GM18868 (cell line): ENCODE measurements around the gene OR7C1.
A peak's percentile ranks its signal among the peaks of the same experiment; 100 is the strongest.
"Not testable (repeated sequence)": the region's sequence is repeated elsewhere in the genome, so short reads cannot be mapped to it uniquely, and the experiment has no call there.

ENCODE experiments used
- ATAC-seq: cut with Tn5 transposase; IDR thresholded peaks from one replicate; pipeline ENCODE4 v1.9.1; 2021; ENCODE audit warnings: mild to moderate bottlenecking, moderate library complexity; ENCODE audit not compliant: unreplicated experiment

Gene OR7C1

DNA sequence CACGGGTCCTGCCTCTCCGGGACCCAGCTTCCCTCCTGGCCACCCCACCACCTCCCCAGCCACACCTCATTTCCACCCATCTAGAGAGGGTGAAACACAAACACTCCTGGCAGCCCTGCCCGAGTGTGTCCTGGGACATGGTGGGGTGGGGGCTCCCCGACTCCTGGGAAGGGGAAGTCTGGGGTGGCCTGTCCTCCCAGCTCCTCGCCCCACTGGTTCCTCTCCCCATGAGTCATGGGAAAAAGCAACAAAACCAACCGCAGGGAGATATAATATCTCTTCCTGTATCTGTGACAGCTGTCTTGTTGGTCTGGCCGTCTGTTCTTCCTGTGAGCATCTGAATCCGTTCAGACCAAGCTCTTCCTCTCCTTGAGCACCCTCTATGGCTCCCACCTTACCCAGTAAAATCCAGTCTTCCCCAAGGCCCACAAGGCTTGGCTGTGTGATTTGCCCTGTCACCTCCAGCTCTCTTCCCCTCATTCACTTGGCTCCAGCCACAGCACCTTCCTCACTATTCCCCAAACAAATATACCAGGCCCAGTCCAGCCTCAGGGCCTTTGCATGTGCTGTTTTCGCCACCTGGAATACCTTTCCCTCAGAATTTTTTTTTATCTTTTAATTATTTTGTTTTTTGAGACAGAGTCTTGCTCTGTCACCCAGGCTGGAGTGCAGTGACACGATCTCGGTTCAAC, 49.7 kb downstream of the OR7C1 start:
- peak; percentile 12 for ATAC-seq

DNA sequence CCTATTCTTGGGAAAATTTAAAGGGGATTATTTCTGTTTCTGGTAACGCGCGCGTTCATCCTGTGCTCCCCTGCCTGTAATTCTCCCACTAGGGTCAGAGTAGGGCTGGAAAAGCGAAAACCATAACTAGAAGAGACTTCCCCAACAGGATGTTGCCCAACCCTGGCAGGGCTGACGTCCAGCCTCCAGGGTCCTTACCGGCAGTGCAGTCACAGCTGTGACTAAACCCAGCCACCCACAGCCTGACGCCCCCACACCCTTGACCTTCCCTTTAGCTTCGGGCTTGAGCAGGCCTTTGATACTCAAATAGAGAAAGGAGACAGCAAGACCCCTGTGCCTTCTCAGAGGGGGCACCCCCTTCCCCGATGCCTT, 50.3 kb downstream of the OR7C1 start:
- peak; percentile 52 for ATAC-seq

DNA sequence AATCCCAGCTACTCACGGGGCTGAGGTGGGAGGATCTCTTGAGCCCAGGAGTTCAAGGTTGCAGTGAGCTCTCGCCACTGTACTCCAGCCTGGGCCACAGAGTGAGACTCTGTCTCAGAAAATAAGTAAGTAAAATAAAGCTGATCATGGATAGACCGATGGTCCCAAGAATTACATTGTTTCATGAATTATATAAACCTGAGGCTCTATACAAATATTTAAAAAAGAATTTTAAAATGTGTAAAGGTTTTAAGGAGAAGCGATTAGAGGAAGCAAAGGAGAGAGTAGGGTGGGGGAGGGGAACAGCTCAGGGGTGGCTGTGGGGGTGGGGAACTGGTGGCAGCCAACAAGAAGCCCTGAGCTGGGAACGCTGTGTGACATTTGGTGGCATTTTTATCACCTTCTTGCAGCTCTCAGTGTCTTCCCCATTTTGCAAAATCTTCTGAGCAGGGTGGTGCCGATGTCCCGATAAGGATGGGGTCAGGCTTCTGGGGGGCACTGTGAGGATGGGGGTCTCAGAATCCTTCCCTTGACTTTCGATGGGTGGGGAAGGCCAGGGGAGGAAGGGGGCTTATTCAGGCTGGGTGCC, 51.5 kb downstream of the OR7C1 start:
- not testable (repeated sequence) for ATAC-seq

DNA sequence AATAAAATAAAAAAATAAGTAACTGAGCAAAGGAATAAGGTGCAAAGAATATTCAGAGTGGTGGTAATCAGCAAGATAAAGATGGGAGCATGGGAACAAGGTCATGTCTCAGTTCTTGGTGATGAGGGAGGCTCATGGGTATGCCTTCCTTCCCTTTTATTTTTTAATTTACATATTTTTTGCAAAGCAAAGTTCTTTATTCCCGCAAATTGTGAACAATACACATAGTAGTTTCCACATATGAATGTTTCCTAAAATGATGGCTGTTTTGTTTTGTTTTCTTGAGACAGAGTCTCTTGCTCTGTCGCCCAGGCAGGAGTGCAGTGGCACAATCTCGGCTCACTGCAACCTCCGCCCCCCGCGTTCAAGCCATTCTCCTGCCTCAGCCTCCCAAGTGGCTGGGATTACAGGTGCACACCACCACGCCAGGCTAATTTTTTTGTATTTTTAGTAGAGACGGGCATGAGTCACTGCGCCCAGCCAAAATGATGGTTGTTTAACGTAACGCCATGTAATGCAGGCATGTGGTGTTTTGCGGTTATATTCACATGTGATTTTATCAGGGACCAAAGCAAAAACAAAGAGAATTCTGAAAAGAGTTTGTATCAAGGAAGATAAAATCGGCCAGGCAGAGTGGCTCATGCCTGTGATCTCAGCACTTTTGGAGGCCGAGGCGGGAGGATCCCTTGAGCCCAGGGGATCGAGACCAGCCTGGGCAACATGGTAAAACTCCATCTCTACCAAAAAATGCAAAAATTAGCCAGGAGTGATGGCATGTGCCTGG, 52.2 kb downstream of the OR7C1 start:
- no peak for ATAC-seq

DNA sequence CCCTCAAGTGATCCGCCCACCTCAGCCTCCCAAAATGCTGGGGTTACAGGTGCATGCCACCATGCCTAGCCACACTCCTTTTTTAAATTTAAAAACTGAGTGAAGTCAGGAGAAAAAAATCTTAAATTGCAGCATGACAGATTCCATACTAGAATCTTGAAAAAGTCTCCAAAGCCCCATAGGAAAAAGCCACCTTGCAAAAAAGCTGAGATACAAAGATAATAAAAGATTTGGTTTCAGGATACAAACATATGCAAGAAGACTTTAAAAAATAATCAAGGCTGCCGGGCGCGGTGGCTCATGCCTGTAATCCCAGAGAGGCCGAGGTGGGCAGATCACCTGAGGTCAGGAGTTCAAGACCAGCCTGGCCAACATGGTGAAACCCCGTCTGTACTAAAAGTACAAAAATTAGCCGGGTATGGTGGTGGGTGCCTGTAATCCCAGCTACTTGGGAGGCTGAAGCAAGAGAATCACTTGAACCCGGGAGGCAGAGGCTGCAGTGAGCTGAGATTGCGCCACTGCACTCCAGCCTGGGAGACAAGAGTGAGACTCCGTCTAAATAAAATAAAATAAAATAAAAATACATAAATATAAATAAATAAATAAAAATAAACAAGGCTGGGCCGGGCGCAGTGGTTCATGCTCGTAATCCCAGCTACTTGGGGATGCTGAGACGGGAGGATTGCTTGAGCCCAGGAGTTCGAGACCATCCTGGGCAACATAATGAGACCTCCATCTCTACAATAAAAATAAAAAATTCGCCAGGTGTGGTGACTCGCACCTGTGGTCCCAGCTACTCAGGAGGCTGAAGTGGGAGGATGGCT, 53.1 kb downstream of the OR7C1 start:
- not testable (repeated sequence) for ATAC-seq

DNA sequence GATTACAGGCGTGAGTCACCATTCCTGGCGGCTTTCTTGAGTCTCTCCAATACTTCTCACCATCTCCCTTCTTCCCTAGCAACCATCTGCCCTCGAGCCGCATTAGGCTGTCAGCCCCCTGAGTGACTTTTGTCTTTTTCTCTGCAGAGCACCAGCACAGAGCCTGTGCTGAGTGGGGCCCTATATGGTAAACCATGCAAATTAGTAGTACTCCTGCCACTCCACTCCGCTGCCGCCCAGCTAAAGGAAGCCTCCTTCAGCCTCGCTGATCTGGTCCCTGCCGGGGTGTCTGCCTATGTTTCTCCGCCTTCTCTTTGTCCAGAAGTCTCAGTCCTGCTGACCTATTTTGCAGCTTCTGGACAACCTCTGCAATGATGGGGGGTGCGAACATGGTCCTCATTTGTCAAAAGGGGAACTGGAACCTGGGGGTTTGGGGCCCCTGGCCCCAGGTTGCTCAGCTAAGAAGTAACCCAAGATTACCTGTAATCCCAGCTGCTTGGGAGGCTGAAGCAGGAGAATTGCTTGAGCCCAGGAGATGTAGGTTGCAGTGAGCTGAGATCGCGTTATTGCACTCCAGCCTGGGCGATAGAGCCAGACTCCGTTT, 54.3 kb downstream of the OR7C1 start:
- not testable (repeated sequence) for ATAC-seq

DNA sequence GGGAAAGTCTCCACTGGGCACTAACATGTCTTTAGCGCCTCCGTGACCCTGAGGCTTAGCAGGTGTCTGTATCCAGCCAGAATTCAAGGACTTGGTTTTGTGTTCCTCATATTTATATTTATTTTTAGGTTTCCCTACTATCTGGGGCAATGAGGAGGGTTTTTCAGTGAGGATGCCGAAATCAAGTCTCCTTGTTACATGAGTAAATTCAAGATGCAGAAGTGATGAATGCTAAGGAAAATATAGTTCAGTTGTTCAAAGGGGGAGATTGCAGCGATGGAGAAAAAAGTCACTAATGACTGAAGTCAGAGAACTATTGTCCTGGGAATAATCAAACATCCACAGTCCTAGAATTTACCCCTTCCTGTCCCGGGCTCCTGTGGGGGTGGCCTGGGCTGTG, 55.8 kb downstream of the OR7C1 start:
- ATAC-seq, result no peak

DNA sequence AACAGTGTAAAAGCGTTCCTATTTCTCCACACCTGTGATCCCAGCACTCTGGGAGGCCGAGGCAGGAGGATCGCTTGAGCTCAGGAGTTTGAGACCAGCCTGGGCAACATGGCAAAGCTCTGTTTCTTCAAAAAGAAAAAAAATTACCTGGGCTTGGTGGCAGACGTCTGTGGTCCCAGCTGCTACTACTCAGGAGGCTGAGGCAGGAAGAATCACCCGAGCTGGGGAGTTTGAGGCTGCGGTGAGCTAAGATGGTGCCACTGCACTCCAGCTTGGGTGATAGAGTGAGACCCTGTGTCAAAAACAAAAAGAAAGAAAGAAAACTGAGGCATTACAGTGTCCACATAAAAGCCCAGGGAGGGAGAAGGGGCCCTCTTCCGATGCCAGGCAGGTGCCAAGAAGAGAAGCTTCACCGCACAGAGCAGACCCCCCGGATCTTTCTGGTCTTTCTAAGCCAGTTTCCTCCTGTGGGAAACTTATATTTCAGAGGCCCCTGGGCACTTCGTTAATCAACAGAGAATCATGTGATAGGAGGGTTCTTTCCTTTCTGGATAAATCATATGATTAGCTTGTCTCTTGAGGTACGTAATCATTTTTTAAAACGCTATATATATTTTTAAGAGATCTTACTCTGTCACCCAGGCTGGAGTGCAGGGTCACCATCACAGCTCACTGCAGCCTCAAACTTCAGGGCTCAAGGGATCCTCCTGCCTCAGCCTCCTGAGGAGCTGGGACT, 56.7 kb downstream of the OR7C1 start, which contains the start of gene ADGRE2:
TSS of gene ADGRE2 (minus strand) at position 451 of the 736 bp plus-strand sequence. CDS start 1,804 bp downstream, outside the sequence.
- ATAC-seq, result not testable (repeated sequence)

DNA sequence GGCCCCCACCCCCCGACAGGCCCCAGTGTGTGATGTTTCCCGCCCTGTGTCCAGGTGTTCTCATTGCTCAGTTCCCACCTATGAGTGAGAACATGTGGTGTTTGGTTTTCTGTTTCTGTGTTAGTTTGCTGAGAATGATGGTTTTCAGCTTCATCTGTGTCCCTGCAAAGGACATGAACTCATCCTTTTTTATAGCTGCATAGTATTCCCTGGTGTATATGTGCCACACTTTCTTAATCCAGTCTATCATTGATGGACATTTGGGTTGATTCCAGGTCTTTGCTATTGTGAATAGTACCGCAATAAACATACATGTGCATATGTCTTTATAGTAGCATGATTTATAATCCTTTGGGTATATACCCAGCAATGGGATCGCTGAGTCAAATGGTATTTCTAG, 57.3 kb downstream of the OR7C1 start:
- not testable (repeated sequence) for ATAC-seq

DNA sequence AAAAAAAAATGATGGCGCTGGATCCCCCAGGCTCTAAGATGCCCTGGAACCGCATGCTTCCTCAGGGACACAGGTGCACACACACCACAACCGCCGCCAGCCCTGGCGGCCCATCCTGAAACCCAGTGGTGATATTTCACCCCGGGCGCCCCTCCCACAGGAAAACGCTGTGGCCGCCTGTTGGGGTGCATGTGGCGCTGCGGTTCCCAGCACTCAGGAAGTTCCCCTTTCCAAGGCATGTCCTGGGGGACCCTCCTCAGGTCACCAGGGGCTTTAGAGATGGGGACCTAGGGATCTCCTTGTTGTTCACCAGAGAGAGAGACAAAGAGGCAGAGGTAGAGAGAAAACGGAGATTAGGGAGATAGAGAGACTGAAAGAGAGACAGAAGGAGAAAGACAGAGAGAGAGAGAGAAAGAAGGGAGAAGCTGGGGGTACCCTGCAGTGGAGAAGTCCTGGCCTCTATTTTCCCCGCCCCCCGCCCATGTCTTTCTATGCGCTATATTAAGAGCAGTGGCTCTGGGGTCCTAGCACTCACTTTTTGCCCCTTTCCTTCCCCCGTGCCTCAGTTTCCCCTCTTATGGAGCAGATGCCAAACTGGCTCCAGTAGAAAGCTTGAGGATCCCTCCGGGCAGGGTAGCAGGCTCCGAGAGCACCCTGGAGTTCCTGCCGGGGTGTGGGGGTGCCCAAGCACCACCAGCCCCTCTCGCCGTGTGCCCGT, 59.0 kb downstream of the OR7C1 start:
- ATAC-seq, result no peak

DNA sequence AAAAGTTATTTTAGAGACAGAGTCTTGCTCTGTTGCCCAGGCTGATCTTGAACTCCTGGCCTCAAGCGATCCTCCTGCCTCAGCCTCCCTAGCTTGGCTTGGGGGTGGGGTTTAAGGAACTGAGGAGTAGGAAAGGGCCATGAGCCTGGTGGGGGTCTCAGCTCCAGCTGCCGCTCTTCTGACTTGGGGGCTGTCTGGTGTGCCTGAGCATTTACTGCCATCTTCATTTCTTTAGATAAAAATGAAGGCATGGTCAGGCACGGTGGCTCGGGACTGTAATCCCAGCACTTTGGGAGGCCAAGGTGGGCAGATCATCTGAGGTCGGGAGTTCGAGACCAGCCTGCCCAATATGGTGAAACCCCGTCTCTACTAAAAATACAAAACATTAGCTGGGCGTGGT, 59.7 kb downstream of the OR7C1 start:
- ATAC-seq, result not testable (repeated sequence)

DNA sequence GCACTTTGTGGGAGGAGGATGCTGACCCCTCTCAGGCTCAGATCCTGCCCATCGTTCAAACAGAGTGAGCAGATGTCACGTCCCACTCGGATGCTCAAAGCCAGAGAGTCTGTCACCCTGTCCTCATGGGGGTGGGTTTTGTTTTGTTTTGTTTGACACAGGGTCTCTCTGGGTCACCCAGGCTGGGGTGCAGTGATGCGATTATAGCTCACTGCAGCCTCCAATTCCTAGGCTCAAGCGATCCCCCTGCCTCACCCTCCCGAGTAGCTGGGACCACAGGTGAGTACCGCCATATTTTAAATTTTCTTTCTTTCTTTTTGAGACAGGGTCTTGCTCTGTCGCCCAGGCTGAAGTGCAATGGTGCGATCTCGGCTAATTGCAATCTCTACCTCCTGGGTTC, 60.6 kb downstream of the OR7C1 start:
- ATAC-seq, result no peak

DNA sequence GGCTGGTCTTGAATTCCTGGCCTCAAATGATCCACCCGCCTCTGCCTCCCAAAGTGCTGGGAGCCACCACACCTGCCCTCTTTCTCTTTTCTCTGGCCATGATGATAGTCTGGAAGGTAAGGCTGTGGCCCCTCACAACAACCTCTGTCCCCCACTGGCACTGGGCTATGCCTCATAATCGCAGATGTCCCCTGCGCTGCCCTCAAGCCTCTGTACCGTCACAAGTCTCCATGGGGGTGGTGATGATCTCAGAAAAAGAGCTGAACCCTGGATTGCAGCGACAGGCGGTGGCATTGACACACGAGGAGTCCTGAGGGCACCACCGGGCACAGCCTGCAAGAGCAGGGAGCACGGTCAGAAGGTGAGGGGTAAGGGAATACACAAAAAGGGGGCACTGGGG, 61.3 kb downstream of the OR7C1 start:
- ATAC-seq, result not testable (repeated sequence)

DNA sequence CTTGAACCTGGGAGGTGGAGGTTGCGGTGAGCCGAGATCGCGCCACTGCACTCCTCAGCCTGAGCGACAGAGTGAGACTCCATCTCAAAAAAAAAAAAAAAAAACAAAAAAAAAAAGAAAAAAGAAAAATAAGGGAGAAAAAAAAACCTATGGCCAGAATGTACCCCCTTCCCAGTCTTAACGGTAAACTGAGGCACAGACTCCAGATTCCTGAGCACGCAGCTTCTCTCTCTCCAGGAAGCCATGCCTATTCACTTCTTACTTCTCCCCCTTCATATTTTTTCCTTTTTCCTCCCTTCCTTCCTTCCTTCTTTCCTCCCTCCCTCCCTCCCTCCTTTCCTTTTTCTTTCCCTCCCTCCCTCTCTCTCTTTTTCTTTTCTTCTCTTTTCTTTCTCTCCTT, 62.0 kb downstream of the OR7C1 start:
- no peak for ATAC-seq

DNA sequence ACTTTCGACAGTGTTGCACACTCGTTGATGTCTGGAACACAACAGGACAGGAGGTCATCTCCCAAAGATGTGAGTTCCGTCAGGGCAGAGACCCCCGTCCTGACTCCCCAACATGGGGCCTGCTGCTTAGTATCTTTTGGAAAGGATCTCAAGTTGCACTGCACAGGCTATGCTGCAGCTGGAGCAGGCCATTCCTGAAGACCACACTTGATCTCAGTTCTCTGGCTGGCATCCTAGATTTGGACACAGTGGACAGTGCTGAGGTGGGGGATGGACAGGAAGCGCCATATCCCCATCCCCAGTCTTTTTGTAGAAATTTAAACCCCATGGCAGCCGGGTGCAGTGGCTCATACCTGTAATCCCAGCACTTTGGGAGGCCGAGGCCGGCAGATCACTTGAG, 62.5 kb downstream of the OR7C1 start:
- ATAC-seq, result no peak

DNA sequence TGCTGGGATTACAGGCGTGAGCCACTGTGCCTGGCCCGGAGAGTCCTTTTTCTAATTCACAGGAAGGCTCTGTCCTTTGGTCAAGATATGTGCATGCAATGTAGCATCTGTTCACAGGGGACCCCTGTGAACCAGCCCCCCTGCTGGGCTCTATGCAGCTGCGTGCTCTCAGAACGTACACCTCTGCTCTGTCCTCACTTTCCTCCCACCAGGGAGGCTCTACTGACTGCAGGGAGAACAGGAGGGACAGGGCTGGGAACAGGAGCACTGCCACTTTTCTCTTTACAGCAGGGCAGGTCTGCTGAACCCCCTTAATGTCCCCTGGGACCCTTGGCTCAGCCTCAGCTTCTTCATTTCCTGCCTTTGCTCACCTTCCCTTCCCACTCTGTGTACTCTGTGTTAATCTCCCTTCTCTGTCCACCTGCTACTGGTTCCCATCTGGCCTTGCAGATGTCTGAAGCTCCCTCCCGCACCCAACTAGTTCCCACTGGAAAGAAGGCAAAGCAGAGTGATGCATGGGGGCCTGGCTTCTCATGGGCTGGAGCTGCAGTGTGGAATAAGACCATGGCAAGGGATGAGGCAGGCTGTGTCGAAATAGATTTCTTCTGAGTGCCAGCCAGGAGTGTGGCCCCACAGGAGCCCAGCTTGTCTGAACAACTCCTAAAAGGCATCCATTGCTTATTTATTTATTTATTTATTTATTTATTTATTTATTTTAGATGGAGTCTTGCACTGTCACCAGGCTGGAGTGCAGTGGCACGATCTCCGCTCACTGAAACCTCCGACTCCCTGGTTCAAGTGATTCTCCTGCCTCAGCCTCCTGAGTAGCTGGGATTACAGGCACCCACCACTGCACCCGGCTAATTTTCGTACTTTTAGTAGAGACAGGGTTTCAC, 63.8 kb downstream of the OR7C1 start:
- no peak for ATAC-seq

DNA sequence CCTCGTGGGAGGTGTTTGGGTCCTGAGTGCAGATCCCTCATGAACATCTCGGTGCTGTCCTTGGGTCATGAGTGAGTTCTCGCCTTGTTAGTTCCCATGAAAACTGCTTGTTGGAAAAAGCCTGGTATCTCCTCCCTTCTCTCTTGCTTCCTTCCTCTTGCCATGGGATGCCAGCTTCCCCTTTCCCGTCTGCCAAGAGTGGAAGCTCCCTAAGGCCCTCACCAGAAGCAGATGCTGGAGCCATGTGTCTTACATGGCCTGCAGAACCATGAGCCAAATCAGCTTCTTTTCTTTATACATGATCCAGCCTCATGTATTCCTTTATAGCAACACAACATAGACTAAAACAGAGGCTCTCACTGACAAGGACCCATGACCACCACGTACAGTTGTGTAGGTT, 64.8 kb downstream of the OR7C1 start:
- no peak for ATAC-seq

DNA sequence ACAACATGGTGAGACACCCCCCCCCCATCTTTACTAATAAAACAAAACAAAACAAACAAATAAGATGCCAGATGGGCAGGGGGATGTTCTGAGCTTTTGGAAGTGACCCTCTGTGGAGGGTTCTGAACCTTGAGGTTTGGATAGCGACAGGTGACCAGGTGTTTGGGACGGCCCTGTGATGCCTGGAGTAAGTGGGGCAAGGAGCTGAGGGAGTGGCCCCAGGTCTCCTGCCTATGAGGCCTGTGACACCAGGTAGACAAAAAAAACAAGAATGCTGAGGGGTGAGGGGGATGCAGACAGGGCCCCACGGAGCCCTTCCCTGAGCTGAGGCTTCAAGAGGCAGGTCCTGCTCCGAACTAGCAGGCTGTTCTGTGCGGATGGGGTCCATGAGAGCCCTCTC, 65.8 kb downstream of the OR7C1 start:
- no peak for ATAC-seq
